ENCODE measurements around the gene GRIN2A.

Gene GRIN2A

DNA sequence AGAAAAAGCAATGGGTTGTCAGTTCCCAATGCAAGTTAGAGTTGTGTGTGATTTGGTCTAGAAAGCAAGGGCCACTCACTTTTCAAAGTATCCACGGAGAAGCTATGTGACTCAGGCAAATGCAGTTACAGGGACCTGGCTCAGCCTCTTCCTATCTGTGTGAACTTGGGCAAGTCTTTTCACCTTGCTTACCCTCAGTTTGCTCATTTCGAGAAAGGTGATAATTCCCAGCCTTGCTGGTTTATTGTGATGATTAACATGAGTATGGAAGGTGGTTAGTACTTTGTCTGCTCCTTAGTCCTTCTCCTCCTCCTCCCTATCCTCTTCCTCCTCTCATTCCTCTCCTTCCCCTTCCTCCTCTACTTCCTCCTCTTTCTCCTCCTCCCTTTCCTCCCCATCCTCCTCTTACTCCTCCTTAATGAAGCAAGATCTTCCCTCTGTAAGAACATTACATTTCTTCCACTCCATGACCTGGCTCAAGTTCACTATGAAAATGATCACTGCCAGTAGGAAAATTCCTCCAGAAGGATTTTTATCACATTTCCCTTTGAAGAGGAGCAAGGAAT lies 204.0 kb downstream of the GRIN2A start:
- no peak for TF ChIP-seq CTCF (IDR thresholded peaks at IDR 0.05; ENCODE audit: extremely low read depth, missing control alignments)
- DNase-seq (ENCODE audit: low spot score): no peak

GRCh38 chr16:9977333-9977897 lies 204.8 kb downstream of the GRIN2A start:
- no peak for DNase-seq (ENCODE audit: low spot score)
- TF ChIP-seq CTCF (IDR thresholded peaks at IDR 0.05; ENCODE audit: extremely low read depth, missing control alignments): no peak

- DNase-seq (ENCODE audit: low spot score): no peak
- TF ChIP-seq CTCF (IDR thresholded peaks at IDR 0.05; ENCODE audit: extremely low read depth, missing control alignments): no peak
Measured at GRCh38 chr16:9976601-9977000, 205.6 kb downstream of the GRIN2A start.

GRCh38 chr16:9971907-9972306 lies 210.3 kb downstream of the GRIN2A start:
- no peak for TF ChIP-seq CTCF (IDR thresholded peaks at IDR 0.05; ENCODE audit: extremely low read depth, missing control alignments)
- no peak for DNase-seq (ENCODE audit: low spot score)

DNA sequence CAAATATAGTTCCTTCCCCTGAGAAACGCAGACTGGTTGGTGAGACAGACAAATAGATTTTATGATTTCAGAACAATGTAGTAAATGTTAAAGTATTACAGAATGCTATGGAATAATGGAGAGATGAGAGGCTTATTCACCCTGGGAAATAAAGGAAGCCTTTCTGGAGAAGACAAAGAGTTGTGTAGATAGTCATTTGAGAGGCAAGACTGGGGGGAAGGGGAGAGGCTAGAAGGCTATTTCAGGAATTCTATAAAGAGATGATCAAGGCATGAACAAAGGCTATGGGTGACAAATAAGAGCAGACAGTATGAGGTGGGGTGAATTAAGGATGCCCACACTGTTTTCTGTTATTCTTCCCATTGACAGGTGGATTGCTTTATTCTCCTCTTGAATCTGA lies 211.4 kb downstream of the GRIN2A start:
- no peak for DNase-seq (ENCODE audit: low spot score)
- no peak for TF ChIP-seq CTCF (IDR thresholded peaks at IDR 0.05; ENCODE audit: extremely low read depth, missing control alignments)

DNA sequence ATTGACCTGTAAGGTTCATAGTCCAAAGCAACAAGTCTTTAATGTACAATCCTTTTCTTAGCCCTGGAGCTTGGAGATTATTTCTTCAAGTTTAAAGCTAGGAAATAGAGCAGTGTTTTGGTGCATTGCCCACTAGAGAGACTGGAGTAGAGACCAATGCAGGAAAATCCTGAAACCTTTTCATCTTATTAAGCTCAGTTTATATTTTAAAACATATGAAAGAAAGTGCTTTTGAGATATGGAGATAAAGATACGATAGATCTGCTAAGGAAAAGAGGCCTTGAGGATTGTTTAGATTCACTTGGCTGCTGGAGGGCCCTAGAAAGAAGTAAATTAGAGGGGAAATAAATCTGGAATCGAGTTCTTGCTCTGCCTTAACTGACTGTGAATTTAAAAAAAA lies 212.0 kb downstream of the GRIN2A start:
- no peak for DNase-seq (ENCODE audit: low spot score)
- no peak for TF ChIP-seq CTCF (IDR thresholded peaks at IDR 0.05; ENCODE audit: extremely low read depth, missing control alignments)

- no peak for DNase-seq (ENCODE audit: low spot score)
- TF ChIP-seq CTCF (IDR thresholded peaks at IDR 0.05; ENCODE audit: extremely low read depth, missing control alignments): no peak
Measured at GRCh38 chr16:9969580-9969979, 212.6 kb downstream of the GRIN2A start.

Measured in GM20000 (cell line).